GM18867 (cell line): ENCODE measurements around the gene SLC7A14.

Source experiments
- ATAC-seq: cut with Tn5 transposase; IDR thresholded peaks from one replicate; pipeline ENCODE4 v1.9.1; 2021; ENCODE audit warnings: mild to moderate bottlenecking, moderate library complexity; ENCODE audit not compliant: unreplicated experiment

Gene SLC7A14

DNA sequence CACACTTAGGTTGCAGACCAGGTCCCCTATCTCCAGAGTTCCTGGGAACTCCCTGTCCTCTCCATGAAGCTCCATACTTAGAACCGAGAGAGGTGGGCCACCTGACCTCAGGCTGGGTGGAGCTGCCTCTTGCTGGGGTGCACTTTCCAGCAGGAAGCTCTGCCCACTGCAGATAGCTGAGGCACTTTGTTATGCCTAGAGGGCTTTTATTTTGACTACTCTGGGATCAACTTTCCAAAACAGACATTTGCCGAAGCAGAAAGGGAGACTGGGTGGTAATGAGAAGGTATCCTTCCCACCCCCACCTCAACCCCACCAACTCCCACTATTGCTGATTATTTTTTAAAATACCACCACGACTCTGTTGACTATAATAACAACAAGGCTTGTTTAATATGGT lies 112.5 kb downstream of the SLC7A14 start:
- ATAC-seq: no peak

DNA sequence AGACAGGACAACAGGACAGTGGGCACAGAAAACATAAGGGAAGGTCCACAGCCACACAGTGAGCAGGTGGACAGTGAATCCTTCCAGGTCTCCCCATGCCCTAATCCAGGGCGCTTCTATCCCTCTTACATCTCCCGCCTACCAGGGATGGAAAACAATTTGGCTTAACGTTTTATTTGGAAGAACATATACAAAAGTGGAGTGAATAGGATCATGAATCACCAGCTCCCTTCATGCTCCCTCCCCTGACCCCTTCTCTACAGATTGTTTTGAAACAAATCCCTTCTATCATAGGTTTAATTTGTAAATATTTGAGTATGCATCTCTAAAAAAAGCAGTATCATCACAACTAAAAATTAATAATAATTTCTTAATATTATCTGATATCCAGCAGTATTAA lies 114.7 kb downstream of the SLC7A14 start:
- ATAC-seq: no peak

DNA sequence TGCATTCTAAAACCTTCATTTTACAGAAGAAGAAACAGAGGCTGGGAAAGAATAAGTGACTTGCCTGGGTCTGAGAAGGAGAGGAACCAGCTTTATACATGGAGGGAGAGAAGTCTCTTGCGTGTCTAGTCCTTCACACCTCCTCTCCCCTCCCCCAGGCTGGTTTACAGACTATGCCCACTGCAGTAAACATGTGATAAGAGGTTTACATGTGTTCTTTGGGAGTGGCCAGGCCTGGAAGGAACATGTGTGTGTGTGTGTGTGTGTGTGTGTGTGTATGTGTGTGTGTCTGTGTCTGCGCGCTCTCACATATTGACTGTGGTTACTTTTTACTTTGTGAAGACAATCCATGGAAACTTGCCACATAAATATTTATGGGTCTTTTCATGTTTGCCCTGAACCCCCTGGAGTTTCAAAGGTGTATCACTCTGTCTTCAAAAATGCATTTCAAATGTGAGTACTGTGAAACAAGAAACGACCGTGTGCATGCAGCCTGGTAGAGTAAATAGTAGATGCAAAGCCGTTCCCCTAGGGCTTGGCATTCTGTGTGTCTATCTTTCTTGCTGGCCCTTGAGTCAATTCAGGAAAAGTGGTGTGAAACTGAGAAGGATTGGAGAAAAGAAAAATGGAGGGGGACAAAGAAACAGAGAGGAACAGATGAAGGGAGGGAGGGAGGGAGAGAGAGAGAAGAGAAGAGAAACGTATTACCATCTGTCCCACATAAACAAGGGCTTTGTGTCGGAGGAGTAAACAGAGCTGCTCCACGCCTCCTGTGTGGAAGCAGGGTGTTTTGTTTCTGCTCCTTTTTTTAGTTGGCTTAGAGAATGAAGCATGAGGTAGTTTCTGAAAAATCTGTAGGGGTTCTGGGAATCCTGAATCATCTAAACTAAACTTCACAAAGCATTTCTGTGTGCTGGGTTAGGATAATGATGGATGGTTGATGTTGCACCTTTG lies 115.5 kb downstream of the SLC7A14 start:
- no peak for ATAC-seq

DNA sequence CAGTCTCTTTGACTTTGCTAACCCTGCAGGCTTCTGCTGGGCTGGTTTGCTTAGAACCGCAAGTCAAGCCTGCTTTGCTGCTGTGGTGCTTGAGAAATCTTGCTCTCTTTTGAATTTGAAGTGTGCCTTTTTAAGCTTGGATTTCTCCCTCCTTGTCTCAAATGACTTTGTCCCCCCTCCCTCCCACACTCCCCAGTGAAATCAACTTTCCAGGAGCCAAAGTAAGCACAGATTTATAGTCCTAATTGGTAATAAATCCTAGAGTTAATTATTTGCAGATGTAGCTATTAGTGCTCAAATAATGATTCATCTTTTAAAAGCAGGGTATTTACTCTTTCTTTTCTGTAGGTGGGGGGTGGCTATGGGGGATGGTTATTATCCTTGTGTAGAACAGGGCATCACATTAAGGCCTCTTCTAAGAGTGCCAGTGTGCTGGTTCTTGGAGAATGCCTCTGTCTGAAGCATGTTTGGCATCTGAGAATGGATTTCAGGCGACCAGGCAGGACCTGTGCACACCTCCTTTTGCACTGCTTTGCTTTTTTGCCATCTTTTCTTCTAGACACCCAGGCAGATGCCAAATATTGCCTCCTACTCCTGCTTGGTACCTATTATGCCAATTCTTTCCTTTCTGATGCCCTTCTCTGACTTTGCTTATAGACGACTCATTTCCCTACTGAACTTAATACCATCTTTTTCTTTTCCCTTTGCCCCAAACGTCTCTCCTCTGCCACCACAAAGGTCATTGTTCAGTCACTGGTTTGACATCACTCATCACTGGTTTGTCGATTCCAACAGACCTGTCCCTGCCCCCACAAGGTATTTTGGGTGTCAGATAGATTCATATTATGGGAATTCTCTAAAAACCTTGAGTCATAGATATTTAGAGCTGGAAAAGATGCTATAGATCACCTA lies 116.5 kb downstream of the SLC7A14 start:
- ATAC-seq: no peak

DNA sequence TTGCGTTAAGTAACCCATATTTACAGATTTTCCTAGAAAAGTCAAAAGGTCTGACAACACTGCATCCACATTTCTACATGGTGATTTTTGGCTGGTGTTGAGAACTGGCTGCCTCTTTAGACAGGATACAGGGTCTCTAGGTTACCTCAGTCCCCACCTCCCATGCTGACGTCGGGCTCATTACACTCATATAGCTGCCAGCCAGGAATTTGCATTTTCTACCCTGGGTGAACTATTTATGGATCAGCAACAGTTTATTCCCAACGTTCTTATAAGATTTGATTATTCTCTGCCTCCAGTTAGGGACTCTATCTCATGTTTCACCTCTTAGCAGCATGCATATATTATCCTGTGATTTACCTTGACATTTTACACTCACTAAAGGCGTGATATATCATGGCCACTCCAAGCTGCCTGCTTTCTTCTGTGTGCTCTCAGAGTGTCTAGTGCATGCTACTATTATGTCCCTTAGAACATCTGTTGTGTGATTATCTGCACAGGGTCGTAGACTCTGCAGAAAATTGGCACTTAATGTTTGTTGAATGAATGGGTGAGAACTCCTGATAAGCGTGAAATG lies 118.2 kb downstream of the SLC7A14 start:
- ATAC-seq: no peak

DNA sequence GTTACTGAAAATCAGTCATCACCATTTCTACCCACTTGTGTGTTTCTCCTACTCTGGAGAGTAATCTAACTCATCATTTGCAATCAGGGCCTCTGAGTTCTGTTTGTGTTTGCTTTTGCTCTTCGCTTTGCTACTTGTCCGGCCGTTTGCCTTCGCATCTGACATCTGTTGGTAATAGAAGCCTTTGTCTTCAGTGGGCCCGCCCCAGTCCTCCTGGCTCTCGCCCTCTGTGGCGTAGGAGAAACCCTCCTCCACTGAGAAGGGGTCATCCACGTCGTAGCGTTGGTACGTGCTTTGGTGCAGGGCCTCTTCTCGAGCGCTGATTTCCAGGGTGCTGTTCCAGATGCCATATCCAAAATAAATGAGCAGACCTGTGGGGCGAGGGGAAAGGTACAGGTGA lies 118.9 kb downstream of the SLC7A14 start:
- no peak for ATAC-seq

DNA sequence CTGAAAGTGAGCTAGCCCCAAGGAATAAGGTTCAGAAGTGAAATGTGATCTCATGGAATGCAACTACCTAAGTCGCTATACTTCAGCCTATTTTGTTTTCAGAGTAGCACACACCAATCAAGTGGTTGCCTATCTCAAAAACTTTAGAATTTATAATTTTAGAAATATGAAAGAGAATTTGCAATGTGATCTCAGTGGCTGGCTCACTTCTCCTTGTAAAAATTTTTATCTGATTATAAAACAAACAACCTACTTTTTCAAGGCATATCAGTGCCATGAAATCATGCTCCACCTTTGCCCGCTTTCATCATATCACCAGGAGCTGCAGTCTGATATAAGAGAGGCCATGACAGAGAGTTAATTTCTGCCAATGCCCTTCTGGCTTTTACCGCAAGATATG lies 119.9 kb downstream of the SLC7A14 start:
- ATAC-seq: no peak

DNA sequence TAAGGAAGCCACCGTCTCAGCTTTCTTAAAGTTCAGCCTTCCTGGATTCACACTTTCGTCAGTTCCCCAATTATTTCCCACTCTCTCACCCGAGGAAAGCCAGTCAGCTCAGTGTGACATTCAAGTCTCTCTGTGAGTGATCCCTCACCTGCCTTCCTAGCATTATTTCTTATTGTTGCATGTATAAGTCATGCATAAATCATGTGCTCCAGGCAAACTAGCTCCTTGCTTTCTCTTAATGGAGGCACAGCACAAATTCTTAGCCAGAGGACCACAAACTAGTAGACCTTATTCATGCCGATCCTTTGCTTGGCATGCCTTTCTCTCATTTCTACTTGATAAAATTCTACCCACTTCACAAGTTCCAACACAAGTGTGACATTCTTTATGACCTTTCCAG lies 122.9 kb downstream of the SLC7A14 start:
- ATAC-seq: no peak

DNA sequence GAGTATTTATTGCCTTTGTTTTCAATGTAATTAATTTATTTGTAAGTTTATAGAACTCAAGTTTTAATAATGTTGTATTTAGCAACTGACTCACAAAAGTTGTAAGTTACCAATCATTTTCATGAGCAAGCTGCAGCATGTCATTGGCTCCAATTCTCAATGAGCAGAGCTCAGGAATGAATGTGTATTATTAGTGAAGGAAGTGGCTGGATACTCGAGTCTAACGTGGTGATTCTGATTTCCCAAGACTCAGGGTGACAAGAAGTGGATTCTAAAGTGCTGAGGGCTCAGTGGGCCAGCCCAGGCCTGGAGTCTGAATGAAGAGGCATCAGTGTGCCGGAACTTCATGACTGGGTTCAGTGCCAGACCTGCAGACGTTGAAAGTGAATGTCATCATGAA lies 127.6 kb downstream of the SLC7A14 start:
- ATAC-seq: no peak

DNA sequence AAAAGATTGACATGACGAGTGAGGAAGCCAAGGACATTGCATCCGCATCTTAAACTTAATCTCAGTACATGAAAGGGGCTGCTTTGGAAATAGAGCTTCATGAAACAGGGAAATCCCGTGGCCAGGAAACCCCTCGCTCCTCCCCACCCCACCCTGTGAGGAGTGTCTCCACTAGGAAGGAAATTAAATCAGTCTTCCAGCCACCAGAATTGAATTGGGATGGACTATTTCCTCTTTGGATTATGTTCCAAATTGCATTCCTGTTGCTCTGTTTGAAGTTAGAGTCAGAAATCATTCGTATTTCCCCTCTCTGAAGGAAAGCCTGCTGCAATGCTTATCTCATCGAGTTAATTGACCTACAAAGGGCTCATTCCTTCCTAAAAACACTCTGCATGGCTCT lies 131.4 kb downstream of the SLC7A14 start:
- ATAC-seq: no peak

DNA sequence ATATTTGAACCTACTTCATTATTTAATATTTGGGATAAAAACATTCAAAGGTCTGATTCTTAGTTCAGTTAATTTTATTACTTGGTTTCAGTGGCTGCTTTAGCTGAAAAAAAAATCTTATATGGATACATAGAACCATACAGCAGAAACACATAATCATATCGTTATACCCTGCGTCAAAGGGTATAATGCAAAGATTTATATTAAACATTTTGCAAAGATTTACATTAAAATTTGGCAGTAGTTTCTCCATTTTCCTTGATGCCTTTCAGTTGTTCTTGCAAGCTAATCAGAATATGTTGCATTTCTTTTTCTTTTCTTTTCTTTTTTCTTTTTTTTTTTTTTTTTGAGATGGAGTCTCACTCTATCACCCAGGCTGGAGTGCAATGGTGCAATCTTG lies 135.8 kb downstream of the SLC7A14 start:
- no peak for ATAC-seq

DNA sequence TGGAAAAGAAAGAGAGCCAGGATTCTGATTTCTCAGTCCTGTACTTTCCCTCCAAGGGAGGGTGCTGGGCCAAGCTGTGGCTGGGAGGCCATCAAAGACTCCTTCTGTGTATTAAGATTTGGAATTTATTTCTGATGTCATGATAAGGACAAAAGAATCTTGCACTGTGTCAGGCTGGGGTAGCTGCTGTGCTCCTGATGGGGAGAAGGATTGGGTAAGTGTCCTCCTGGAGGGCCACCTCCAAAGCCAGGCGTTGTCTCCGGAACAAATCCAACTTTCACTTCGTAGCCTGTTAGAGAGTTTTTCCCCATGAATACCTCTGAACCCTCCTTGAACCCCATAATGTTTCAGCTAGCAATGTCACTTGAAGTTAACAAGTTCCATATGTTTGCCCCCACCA lies 137.3 kb downstream of the SLC7A14 start:
- ATAC-seq: no peak

DNA sequence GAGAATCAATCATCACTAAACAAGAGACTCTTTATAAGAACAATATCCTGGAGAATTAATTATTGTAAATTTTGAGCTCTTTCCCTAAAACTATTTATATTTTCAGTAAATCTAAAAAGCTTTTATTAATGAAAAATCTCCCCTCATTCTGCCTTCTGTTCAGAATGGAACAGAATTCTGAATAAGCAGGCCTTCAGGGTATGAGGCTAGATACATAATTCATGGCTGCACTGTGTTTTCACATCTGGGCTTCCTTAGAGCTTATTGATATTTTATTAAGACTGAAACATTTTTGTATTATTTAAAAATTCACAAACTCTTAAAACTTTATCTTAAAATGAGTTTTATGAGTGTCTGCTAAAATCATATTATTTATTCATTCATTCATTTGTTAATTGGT lies 142.4 kb downstream of the SLC7A14 start:
- no peak for ATAC-seq

DNA sequence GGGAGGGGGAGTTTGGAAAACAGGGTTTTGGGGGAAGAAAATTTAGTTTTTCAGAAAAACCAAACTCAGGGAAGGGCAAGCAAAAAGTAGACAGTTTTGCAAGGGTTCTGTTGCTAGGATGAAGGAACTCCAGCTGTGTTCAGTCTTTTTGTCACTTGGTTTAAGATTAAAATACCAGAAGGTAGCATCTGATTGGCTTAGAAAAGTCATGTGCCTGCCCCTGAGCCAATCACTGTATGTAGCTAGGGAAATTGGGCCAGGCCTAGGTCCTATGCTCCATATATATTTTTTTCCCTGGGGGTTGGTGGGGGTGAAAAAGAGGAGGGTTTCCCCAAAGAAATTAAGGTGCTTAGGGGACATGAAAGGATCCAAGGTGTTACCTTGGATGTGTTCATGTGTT lies 142.9 kb downstream of the SLC7A14 start:
- no peak for ATAC-seq

DNA sequence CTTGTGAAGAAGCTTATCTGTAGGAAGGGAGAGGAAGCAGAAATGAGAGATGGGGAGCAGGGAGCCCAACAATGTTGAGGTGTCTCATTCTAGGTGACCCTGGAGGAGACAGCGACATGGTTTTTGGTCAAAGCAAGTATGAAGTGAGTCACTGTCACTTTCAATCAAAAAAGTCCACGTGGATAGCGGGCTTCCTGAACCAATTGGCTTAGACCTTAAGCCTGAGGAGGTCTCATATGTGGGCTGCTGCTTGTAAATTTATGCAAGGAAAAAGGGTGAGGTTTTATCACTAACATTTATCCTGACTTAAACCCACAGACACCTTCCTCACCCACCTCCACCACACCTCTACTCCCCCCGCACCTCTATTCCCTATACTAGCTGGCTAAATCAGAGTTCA lies 144.5 kb downstream of the SLC7A14 start:
- no peak for ATAC-seq

DNA sequence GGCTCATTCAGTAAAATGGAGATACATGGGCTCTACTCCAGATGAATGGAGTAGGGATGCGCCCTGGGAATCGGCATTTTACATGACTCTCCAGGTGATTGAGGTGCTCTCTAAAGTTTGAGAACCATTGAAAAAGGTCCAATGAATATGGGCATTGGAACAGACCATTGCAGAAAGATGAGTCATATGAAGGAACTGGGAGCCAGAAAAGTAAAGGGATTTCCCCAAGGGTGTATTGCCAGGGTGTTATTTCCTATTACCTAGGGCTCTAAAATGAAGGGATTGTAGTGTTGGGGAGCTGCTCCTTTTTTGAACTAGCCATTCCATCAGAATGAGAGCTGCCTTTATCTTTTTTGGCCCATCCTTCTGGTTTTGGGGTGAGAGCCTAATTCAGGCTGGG lies 145.5 kb downstream of the SLC7A14 start:
- no peak for ATAC-seq

DNA sequence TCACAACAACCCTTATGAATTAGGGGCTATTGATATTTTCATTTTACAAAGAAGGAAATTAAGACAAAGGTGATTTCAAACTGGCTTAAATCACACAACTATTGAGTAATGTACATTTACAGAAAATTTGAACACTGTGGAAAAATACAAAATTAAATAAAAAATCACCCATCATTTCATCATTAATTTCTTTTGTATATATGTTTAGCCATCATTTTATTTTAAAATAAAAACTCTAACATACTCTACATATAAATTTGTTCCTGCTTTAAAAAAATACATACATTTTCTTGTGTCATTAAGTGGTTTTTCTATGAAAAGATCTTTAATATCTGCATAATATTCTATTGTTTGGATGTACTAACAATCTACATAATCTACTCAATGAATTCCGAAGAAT lies 147.0 kb downstream of the SLC7A14 start:
- ATAC-seq: no peak

DNA sequence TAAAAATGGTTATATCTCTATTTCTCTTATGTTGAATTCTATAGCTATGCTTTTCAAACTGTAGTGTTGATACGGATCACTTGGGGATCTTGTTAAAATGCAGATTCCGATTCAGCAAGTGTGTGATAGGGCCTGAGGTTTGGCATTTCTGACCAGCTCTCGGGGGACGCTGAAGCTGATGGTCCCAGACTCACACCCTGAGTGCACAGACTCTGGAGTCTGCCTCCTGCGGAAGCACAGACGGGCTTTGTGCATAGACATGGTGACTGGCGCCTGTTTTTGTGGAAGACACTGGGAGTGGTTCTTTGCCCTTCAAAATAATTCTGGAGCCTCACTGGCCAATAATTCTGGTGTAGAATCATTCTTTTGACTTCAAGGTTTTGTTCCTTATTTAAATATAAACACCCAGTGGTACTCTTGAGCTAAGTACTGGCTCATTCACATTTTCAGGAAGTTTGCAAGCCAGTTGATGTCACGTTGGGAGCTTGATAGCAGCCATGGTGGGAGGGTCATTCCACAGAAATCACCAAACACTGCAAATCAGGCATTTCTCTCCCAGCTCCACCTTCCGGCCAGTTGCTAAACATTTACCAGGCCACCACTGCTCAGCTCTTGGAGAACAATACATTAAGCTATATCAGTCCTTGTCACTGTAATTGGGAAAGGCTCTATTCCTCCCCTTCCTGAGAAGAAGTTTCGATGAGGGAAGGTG lies 148.0 kb downstream of the SLC7A14 start:
- ATAC-seq: no peak

DNA sequence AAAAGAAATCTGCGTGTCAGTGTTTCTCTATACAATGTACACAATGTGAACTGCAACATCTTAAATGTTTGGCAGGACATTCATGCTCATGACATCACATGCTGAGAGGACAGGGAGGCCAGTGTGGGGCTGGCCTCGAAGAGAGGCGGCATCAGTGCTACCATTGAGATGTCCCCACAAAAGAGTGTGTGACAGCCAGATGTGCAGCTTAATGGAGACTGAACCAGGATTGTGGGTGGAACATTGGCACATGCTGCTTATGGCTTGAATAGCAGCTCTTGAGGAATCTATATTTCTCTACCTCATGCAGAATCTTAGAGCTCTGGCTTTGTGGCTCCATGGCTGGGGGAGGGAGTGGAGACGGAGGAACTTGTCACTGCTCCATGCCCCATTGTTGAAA lies 148.7 kb downstream of the SLC7A14 start:
- ATAC-seq: no peak

DNA sequence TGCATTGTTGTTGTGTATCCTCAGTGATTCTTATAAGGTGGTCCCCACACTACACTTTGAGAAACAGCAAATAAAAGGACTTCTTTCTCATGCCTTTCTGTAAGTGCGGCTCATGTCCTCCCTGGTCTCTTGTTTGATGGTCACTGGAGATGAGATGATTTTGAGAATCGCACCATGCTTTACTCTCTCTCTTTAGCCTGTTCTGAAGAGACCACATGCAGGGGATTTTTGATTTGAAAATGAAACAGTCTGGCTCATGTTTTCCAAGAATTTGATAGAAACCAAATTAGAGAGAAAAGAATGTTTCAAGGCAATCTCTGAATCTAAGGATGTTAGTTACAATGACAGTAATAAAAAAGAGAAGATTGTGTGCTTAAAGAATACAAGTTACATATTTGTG lies 149.2 kb downstream of the SLC7A14 start:
- no peak for ATAC-seq

DNA sequence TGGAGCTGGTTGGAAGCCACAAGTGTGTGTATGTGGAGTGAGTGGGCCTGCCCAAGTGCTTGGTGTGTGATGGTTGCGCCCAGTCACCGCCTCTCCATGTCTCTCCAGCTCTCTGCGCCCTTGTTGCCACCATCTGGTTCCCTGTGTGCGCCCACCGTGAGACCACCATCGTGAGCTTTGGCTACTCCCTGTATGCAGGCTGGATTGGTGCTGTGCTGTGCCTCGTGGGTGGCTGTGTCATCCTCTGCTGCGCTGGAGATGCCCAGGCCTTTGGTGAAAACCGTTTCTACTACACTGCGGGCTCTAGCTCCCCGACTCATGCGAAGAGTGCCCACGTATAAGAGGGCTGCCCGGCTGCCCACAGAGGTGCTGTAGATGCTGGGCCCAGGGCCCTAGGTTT lies 153.5 kb downstream of the SLC7A14 start:
- ATAC-seq: no peak
